OCI-LY7 (cell line): ENCODE results near the gene RIOK2.
"Not testable (repeated sequence)": the region's sequence is repeated elsewhere in the genome, so short reads cannot be mapped to it uniquely, and the experiment has no call there.

ENCODE experiments used
- EZH2phosphoT487 ChIP-seq: fragments of 200-600 bp; sonication (generic); IDR thresholded peaks from 2 replicates; pipeline ENCODE4 v1.6.1; 2018; ENCODE audit warnings: low read depth, borderline replicate concordance, mild to moderate bottlenecking, mixed run types, antibody characterized with exemption, low read length, moderate library complexity, mixed read lengths
- TF ChIP-seq, protein P1 (sequence below): fragments of 200-600 bp; sonication (generic); conservative IDR thresholded peaks from 2 replicates; pipeline ENCODE4 v1.5.1; 2014; ENCODE audit warnings: mild to moderate bottlenecking, antibody characterized with exemption, low read length, moderate library complexity, mixed read lengths

DNA sequence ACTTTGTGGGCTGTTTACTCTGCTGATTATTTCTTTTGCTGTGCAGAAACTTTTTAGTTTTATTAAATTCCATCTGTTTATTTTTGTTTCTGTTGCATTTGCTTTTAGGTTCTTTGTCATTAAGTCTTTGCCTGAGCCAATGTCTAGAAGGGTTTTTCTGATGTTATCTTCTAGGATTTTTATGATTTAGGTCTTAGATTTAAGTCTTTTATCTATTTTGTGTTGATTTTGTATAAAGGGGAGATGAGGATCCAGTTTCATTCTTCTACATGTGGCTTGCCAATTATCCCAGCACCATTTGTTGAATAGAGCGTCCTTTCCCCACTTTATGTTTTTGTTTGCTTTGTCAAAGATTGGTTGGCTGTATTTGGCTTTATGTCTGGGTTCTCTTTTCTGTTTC is 6.5 kb upstream of the RIOK2 start:
- TF ChIP-seq EZH2phosphoT487: not testable (repeated sequence)
- TF ChIP-seq, protein P1, sequence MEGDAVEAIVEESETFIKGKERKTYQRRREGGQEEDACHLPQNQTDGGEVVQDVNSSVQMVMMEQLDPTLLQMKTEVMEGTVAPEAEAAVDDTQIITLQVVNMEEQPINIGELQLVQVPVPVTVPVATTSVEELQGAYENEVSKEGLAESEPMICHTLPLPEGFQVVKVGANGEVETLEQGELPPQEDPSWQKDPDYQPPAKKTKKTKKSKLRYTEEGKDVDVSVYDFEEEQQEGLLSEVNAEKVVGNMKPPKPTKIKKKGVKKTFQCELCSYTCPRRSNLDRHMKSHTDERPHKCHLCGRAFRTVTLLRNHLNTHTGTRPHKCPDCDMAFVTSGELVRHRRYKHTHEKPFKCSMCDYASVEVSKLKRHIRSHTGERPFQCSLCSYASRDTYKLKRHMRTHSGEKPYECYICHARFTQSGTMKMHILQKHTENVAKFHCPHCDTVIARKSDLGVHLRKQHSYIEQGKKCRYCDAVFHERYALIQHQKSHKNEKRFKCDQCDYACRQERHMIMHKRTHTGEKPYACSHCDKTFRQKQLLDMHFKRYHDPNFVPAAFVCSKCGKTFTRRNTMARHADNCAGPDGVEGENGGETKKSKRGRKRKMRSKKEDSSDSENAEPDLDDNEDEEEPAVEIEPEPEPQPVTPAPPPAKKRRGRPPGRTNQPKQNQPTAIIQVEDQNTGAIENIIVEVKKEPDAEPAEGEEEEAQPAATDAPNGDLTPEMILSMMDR: not testable (repeated sequence)
